Fibroblast of the aortic adventitia (primary cell): ENCODE data around the gene TFEC. TPM values are rescaled to one million over a fixed set of nuclear protein-coding genes. Genes with fewer than 3 reads are reported as not detected.
A peak's percentile ranks its signal among the peaks of the same experiment; 100 is the strongest.

ENCODE experiments used
- DNase-seq: peaks from one replicate; pipeline ENCODE4 v3.0.0-alpha.2; 2010; ENCODE audit warnings: low read depth
- H3K4me3 ChIP-seq: 2 replicates; pipeline ENCODE4 v1.5.1; 2011; ENCODE audit warnings: low read depth, mild to moderate bottlenecking, control low read depth, low read length, moderate library complexity
- total RNA-seq: library from RNA; depleted of rRNA; stranded (reverse); fragments of >200 nt; gene quantifications from 2 replicates; pipeline ENCODE4 v1.2.3, GENCODE V29; 2012; ENCODE audit warnings: low replicate concordance
- TF ChIP-seq, protein P1 (sequence below): IDR thresholded peaks from 2 replicates; pipeline ENCODE4 v1.5.1; 2011; ENCODE audit warnings: mild to moderate bottlenecking, low read length, control low read depth, inconsistent platforms; ENCODE audit not compliant: insufficient read depth

Gene TFEC
- total RNA-seq, 1 donor, result 0.36 TPM

DNA sequence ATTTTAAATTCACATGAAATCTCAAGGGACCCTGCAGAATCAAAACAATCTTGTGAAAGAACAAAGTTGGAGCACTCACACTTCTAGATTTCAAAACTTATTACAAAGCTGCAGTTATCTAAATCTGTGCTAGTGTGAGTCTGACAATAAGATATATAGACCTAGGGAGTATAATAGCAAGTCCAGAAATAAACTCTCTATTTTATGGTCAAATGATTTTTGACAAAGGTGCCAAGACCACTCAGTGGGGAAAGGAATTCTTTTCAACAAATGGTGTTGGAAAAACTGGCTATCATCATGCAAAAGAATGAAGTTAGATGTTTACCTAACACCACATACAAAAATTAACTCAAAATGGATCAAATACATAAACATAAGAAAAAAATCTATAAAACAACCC is 68.2 kb downstream of the TFEC start:
- peak; percentile 45 for DNase-seq
- H3K4me3 ChIP-seq, result no peak overlapping the region
- TF ChIP-seq, protein P1, sequence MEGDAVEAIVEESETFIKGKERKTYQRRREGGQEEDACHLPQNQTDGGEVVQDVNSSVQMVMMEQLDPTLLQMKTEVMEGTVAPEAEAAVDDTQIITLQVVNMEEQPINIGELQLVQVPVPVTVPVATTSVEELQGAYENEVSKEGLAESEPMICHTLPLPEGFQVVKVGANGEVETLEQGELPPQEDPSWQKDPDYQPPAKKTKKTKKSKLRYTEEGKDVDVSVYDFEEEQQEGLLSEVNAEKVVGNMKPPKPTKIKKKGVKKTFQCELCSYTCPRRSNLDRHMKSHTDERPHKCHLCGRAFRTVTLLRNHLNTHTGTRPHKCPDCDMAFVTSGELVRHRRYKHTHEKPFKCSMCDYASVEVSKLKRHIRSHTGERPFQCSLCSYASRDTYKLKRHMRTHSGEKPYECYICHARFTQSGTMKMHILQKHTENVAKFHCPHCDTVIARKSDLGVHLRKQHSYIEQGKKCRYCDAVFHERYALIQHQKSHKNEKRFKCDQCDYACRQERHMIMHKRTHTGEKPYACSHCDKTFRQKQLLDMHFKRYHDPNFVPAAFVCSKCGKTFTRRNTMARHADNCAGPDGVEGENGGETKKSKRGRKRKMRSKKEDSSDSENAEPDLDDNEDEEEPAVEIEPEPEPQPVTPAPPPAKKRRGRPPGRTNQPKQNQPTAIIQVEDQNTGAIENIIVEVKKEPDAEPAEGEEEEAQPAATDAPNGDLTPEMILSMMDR, result no peak

DNA sequence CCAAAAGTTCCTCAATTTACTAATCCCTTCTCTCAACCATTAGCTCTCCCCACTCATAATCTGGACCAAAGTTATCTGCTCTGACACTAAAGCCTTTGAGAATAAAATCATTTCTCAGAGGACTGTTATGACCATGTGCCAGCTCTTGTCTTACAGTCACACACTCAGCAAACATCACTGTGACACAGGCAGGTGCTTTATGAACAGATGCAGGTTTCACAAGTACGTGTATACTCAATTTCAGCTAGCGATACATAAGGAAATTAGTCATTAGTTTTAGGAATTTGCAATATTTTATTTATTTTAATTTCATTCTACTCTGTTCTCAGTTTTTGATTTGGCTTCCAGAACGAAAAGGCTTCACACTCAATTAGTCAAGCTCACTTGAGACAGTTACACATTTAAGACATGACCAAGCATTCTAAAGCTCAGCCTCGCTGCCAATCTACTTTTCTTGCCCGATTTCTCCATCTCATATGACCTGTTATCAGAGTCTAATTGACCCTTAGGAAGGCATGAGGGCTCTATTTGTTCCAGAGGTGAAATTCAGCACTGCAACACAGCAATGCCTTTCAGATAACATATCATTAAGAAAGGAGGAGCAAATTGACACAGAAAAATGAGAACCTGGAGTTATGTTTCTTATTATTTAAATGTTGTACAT is 76.8 kb downstream of the TFEC start:
- H3K4me3 ChIP-seq, result no peak overlapping the region
- TF ChIP-seq, protein P1, result no peak
- no peak for DNase-seq

DNA sequence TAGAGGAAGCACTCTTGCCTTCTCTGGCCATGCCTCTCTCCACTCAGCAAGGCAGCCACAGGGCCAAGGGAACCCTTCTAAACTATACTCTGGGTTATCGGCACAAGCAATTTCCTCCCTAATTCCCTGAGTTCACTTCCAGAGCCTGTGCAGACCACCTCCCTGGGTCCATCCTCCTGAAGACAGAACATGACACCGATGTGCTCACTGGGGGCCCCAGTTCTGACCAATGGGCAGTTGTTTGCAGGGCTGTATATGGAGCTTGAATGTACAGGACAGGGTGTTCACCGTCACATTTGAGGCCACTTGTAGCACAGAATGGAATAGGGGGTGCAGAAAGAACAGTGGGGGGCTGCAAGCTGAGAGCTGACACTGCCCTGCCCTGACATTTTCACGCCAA is 77.7 kb downstream of the TFEC start:
- H3K4me3 ChIP-seq, result no peak overlapping the region
- no peak for DNase-seq
- TF ChIP-seq, protein P1, result no peak

DNA sequence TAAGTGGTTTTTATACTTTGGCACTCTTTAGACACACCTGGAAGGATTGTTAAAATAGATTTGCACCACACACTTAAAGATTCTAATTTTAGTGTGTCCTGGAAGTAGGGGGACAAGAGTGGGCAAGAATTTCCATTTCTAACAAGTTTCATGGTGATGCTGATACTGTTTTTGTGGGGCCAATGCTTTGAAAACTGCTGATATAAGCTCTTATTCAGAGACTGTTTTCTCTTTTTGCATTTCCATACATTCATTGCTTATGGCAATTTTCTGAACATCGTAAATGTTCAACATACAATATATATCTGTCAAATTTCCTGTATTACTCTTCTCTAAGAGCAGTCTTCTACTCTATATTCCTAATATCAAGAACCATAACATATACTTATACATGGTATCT is 79.0 kb downstream of the TFEC start:
- no peak overlapping the region for H3K4me3 ChIP-seq
- DNase-seq, result no peak
- TF ChIP-seq, protein P1, result no peak

DNA sequence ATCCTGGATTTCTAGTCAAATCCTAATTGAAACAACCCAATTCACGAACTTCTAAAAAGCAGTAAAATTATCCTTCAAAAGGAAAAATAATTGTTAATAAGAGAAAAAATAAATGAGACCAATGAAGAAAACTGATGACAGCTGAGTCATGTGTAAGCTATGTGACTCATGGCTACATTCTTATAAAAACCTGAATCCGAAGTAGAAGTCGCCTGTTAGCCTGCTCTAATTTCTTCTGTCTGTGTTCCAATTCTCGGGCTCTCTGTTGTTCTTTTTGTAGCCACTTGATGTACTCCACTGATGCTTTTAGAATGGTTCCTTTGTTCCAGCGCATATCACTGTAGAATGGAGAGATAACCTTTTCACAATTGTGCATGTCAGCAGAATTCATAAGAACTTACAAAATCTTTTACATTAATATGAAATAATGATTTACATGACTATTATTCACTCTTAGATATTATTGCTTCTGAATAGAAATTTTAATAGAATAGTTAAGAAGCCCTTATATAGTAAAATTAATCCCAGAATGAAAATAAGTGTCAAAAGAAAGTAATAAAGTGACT is 88.8 kb downstream of the TFEC start:
- TF ChIP-seq, protein P1, result no peak
- H3K4me3 ChIP-seq, result no peak overlapping the region
- peak; percentile 46 for DNase-seq

DNA sequence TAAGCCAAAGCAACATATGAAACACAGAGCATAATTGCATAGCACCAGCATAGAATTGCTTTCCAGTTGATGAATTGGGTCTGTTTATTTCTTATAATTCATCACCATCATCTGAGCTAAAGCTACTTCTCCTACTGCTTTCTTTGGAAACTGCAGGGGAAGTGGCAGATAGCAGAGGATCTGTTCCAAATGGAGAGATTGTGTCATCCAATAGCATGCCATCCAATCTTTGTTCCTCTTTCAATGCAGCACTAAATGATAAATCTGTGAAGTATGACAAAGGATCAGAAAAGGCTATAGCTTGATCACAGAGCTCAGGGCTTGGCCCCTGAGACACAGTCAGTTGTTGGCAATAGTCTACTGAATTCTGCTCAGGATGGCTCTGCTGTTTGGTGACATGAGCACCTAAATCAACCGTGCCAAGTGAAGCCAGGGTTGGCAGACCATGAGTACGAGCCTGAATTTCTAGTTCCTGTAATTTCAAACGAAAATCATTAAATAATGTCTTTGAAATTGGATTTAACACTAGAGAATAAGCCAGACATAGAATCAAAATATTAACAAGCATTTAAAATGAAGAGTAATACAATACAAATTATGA is 90.0 kb downstream of the TFEC start:
- no peak overlapping the region for H3K4me3 ChIP-seq
- TF ChIP-seq, protein P1, result peak; percentile 27
- no peak for DNase-seq
